Kidney epithelial cell (primary cell): Measurements from ENCODE around the gene P2RY12. TPM values are rescaled to one million over a fixed set of nuclear protein-coding genes. Genes with fewer than 3 reads are reported as not detected.

Experiments used
- DNase-seq: peaks from one replicate; pipeline ENCODE4 v3.0.0-alpha.2; 2010; ENCODE audit warnings: low read depth
- H3K27me3 ChIP-seq: 2 replicates; pipeline ENCODE4 v1.6.0; 2011; ENCODE audit warnings: low read length; ENCODE audit not compliant: control insufficient read depth, insufficient read depth
- H3K36me3 ChIP-seq: 2 replicates; pipeline ENCODE4 v1.5.1; 2011; ENCODE audit warnings: low read length; ENCODE audit not compliant: control insufficient read depth, insufficient read depth
- H3K4me3 ChIP-seq: 2 replicates; pipeline ENCODE4 v1.5.1; 2011; ENCODE audit warnings: low read depth, mild to moderate bottlenecking, control low read depth, low read length
- CTCF ChIP-seq: IDR thresholded peaks from 2 replicates; pipeline ENCODE4 v1.5.1; 2011; ENCODE audit warnings: mild to moderate bottlenecking, moderate library complexity, low read length, control low read depth, inconsistent platforms; ENCODE audit not compliant: insufficient read depth, poor library complexity, severe bottlenecking
- total RNA-seq: library from RNA; depleted of rRNA; stranded (reverse); fragments of >200 nt; gene quantifications from 2 replicates; pipeline ENCODE4 v1.2.3, GENCODE V29; 2015

Gene P2RY12
- total RNA-seq, 1 donor from 2014 or later = not detected

GRCh38 chr3:151321526-151321925, 63.0 kb downstream of the P2RY12 start:
- Histone ChIP-seq H3K36me3 (no peaks in the 10 kb centered on the region), H3K4me3 (no peak overlapping the region), H3K27me3 (no peaks in the 10 kb centered on the region)
- TF ChIP-seq CTCF = no peak
- DNase-seq = no peak

DNA sequence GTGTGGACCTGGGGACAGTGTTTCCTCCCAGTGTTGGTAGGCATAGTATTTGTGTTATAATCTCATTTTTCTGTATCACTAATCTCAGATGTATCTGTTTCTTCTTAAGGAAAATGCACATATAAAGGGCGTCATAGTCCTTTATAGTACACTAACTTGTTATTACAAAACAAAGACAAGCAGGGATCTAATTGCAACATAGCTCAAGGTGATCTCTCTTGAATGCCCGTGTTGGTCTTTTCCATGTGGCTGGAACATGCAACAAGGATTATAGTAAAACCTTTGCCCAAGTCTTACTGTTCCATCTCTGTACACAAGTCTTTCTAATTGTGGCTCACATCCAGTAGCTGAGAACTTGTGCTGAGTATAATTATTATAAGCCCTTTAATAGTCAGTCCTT, 64.4 kb downstream of the P2RY12 start:
- no peaks in the 10 kb centered on the region for H3K36me3 ChIP-seq
- DNase-seq = no peak
- no peak overlapping the region for H3K4me3 ChIP-seq
- no peak for TF ChIP-seq CTCF
- H3K27me3 ChIP-seq = no peaks in the 10 kb centered on the region

- Histone ChIP-seq H3K4me3 (no peak overlapping the region), H3K27me3 (no peaks in the 10 kb centered on the region), H3K36me3 (no peaks in the 10 kb centered on the region)
- DNase-seq = no peak
- TF ChIP-seq CTCF = no peak
Measured at GRCh38 chr3:151319628-151320027, 64.9 kb downstream of the P2RY12 start.

DNA sequence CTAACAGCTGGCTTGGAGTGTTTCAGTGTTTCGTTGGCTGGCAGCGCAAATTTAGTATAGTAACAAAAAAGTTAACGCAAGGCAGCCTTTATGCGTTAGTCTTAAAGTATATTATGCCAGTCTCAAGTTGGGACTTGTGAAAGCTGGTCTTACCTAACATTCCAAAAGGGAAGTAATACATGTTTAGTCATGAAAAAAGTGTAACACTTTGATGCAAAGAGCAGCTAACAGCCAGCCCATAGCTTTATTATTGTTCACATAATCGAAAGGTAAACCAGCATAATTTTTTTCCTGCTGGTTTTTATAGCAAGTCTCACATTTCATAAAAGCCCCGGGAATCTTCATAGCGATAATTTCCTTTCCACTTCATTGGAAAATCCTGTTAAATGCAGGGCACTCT, 65.6 kb downstream of the P2RY12 start:
- no peak for DNase-seq
- TF ChIP-seq CTCF = no peak
- H3K4me3 ChIP-seq = no peak overlapping the region

DNA sequence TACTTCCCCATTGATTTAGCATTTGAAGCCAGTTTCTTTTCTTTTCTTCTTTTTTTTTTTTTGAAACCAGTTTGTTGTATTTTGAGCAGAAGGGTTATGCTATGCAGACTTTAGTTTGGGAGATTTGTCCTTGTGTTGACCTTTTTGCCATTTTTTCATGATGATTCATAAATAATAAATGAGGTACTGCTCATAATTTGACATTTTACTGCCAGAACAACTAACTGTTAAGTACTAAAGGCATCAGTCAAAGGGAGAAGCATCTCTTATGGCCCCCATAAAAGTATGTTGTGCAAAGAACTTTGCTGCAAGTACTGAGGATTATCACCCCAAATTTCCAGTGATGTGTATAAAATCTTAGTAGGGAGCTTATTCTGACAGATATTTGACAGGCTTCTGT, 66.2 kb downstream of the P2RY12 start:
- no peaks in the 10 kb centered on the region for H3K36me3 ChIP-seq
- no peaks in the 10 kb centered on the region for H3K27me3 ChIP-seq
- TF ChIP-seq CTCF = no peak
- no peak overlapping the region for H3K4me3 ChIP-seq
- no peak for DNase-seq

More for the DNA sequence above, 65.6 kb downstream of the P2RY12 start:
- Histone ChIP-seq H3K27me3 (no peaks in the 10 kb centered on the region), H3K36me3 (no peaks in the 10 kb centered on the region)

DNA sequence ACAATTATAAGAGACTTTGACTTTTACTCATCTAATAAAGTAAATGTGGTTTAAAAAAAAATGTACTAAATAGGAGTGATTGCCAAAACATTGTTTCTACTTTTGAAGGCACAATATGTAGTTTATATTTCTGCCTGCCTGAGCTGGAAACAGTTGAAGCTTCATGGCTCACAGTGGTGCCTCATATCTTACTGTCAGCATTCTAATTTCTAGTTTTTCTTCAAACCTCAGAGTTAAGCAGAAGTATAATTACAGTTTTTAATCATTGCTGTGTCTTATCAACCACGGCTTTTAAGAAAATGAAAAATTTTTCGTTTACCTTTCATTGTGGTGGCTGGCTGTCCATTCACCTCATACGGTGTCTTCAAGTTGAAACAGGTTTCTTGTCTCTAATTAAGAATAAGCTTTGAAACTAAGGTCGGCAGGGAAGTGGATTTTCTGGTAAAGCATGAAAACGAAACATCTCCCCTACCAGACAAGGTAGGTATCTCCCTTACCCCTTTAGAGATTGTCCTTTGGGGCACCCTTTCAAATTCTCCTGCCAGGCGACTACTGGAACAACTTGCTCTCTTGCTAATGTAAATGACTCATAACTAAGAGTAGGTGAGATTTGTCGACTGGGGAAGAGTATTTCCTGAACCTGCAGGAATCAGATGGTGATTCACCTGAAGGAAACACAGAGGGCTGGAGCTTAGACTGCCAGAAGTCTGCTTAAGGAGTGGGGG, 68.1 kb downstream of the P2RY12 start, which contains the start of gene GPR87:
TSS of gene GPR87 (minus strand) at position 554 of the 725 bp plus-strand sequence. CDS start 16,720 bp downstream, outside the sequence.
- TF ChIP-seq CTCF = no peak
- H3K4me3 ChIP-seq = peak within 1 kb of the TSS; percentile 4
- no peaks in the 10 kb centered on the region for H3K36me3 ChIP-seq
- DNase-seq = peak; percentile 87
- no peaks in the 10 kb centered on the region for H3K27me3 ChIP-seq
